DMS 273 treated with DMSO at 0.1 percent for 48 hours (cell line): ENCODE data around the gene SLC25A24.
"Not testable (repeated sequence)": the region's sequence is repeated elsewhere in the genome, so short reads cannot be mapped to it uniquely, and the experiment has no call there.

Source experiments
- DNase-seq: peaks from one replicate; lab custom pipeline; 2025; lab: John Stamatoyannopoulos, UW

SLC25A24 gene

DNA sequence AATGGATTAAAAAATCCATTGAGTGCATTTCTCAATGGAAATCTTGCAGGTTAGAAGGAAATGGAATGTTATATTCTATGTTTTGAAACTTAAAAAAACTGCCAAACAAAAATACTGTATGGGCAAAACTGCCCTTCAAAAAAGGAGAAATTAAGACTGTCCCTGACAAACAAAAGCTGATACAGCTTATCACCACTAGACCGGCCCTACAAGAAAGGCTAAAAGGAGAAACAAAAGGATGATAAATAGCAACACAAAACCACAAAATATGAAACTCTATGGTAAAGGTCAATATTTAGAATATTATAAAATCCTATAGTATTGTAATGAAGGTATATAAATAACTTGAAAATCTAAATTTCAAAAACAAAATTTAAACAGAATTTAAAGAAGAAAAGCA, 60.0 kb downstream of the SLC25A24 start:
- DNase-seq = no peak

GRCh38 chr1:108139555-108139954, 60.6 kb downstream of the SLC25A24 start:
- DNase-seq = not testable (repeated sequence)

- not testable (repeated sequence) for DNase-seq
These were observed 67.0 kb downstream of the SLC25A24 start for GRCh38 chr1:108133148-108133547.

- DNase-seq = not testable (repeated sequence)
These were observed 67.8 kb downstream of the SLC25A24 start for GRCh38 chr1:108132367-108132766.

GRCh38 chr1:108131281-108131680, 68.9 kb downstream of the SLC25A24 start:
- DNase-seq = not testable (repeated sequence)

- no peak for DNase-seq
These were observed 69.3 kb downstream of the SLC25A24 start for GRCh38 chr1:108130794-108131193.

GRCh38 chr1:108129999-108130398, 70.1 kb downstream of the SLC25A24 start:
- DNase-seq = no peak

DNA sequence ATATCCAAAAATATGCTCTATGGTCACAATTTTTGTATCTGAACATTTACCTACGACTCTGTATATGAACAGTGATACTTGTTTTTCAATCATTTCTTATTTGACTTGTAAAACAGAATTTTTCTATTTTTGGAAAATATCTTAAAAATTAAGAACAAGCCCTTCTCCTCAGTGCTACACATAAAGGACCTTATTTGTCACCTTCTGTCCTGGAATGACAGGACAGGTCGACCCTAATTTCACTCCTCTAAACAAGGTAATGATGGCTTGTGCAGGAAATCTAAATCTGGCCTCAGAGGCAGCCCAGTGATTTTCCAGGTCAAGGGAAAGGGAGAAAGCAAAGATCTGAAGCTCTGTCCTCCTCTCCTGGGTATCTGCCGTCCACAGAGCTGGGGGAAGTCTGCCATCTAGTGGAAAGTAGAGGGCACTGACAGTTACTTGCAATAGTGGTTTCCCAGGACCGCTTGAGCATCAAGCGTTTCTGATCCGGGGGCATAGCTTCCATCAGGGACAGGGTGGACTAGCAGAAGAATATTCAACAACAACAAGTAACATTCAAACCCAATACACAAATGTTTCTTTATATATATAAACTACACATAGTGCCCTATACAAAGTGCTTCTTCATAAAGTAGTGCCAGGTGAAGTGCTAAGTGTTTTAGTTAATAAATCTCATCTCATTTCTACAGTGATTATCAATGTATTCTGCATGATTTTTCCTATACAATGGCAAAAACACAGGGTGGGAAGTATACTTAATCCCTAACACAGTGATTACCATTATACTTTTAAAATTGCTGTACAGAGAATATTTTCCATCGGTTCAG, 74.6 kb downstream of the SLC25A24 start:
- DNase-seq = peak; percentile 52

- no peak for DNase-seq
These were observed 75.4 kb downstream of the SLC25A24 start for GRCh38 chr1:108124622-108125311.

DNA sequence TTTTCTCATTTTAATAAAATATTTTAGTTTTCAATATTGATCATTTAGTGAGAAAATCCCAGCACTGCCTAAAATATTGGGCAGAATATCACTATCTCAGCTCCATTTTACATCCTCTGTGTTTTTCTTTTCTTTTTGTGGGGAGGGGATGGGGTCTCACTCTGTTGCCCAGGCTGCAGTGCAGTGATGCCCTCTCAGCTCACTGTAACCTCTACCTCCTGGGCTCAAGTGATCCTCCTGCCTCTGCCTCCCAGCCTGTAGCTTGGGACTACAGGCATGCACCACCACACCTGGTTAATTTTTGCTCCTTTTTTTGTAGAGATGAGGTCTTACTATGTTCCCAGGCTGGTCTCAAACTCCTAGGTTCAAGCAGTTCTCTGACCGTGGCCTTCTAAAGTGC, 76.1 kb downstream of the SLC25A24 start:
- no peak for DNase-seq

DNA sequence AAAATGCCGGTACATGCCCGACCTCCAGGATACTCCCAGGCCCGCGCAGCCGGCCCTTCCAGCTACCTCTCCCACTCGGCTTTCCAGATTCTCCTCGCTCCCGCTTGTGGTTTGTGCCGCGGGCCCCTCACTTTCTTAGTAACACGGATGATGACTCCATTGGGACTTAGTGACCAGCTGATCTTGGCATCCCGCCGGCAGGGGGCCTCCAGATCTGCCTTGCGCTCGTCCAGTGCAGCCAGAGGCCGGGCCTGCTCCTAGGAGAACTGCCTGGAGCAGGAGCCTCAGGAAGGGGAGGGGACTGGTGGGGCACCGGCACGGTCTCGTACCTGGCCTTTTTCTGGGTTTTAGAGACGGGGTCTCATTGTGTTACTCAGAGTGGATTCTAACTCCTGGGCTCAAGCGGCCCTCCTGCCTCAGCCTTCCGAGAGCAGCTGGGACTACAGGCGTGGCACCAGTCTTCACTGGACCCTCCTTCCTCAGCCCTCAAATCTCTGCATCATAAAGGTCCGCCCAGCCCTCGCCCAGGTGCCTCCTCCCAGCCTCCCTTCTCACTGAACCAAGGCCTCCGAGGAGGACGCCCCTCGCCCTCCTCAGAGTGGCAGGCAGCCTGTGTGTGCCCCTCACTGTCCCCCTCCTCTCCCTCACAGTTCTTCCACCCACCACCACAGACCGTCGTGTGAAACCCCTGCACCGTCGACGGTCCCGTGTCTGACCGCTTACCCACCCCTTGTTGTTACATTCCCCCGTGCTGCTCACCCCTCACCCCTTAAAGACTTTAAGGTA, 78.6 kb downstream of the SLC25A24 start:
- DNase-seq = no peak

DNA sequence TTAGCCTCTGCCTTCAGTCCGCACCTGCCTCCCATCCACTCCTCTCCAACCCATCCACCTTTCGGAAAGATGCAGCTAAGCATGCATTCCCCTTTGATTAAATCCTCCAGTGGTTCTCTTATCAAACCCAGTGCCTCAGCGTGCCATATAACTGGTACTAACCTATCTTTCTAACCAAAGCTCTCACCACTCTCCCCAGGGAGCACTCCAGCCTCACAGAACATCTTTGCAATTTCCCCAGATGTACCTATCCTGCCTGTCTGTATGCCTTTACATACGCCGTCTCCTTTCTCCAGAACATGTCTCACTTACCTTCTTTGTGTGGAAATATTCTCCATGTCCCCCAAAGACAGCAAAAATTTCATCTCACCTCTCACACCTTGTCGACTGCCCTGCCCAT, 80.0 kb downstream of the SLC25A24 start:
- DNase-seq = no peak

- DNase-seq = no peak
These were observed 80.6 kb downstream of the SLC25A24 start for GRCh38 chr1:108119500-108119899.

GRCh38 chr1:108117945-108118902, 81.9 kb downstream of the SLC25A24 start:
- DNase-seq = no peak

DNA sequence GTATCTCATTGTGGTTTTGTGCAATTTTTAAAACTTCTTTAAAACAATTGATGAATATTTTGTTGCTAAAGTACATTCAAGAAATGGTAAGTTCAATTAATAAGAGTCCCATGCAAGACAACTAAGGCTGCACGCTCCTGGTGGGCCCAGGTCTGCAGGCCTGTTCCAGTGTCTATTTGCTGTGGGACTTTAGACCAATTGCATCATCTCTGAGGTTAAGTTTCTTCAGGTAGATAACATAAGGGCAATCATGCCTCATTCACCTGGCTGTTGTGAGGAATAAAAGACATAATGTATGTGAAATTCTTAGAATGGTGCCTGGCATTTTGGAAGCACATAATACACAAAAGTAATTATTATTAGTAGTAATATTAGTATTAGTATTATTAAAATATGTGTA, 82.9 kb downstream of the SLC25A24 start:
- DNase-seq = no peak

DNA sequence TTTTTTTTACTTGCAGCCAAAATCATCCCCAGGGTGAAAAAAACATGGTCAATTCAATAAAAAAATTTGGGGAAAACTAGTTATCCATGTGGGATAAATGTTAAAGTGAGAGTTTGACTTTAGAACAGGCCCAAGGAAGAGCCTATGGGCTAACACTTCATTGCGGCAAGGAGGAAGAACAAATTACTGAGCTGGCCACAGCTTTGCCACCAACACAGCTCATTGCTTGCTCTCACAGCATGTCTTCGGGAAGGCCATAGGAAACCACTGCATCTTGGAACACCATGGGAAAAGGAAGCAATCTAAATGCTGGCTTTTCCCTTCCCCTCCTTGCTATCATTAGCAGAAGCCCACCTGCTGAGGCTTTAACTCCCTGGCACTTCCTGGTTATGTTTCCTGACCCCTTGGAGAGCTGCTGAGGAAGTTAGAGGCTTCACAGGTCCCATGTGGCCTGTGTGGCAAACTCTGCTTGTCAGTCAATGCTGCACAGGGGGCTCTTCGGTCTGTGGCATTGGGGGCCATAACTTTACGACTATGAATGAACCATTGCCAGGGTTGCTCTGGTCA, 86.0 kb downstream of the SLC25A24 start:
- no peak for DNase-seq

DNA sequence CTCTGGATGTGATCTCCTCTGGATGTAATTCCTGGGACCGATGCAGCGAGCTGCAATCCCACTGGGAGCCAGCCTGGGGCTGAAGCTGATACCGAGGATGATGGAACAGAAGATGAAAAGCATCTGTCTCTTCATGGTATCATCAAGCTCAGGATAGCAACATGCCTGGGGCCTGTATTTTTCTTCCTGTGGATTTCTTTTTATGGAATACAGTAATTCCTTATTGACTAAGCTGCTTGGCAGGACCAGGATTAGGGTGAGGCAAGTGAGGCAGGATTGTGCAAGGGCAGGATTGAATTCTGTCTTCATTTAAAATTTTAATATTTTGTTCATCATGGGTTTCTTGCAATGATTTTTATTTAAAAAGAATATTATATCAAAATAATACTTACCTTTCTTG, 86.6 kb downstream of the SLC25A24 start:
- no peak for DNase-seq

- DNase-seq = no peak
These were observed 90.7 kb downstream of the SLC25A24 start for GRCh38 chr1:108109295-108109973.

GRCh38 chr1:108108119-108108518, 92.0 kb downstream of the SLC25A24 start:
- no peak for DNase-seq

GRCh38 chr1:108107658-108108057, 92.5 kb downstream of the SLC25A24 start:
- DNase-seq = no peak

- DNase-seq = no peak
These were observed 93.4 kb downstream of the SLC25A24 start for GRCh38 chr1:108106775-108107174.
